ENCODE data around the gene KIAA0930. TPM values are rescaled to one million over a fixed set of nuclear protein-coding genes. Genes with fewer than 3 reads are reported as not detected.
"Not testable (repeated sequence)": the region's sequence is repeated elsewhere in the genome, so short reads cannot be mapped to it uniquely, and the experiment has no call there.

The KIAA0930 gene
- total RNA-seq, 1 donor from 2014 or later: 45.5 TPM

- Mint-ChIP-seq H3K4me3 (no peak overlapping the region), H3K9me3 (no peaks in the 10 kb centered on the region), H3K4me1 (ENCODE audit: low read depth) (no peaks in the 10 kb centered on the region), H3K27me3 (ENCODE audit: insufficient read depth) (no peaks in the 10 kb centered on the region), H3K27ac (no peak overlapping the region), H3K36me3 (ENCODE audit: low read depth) (no peaks in the 10 kb centered on the region)
- intact Hi-C loops (cut with micrococcal nuclease): no loop called here
- no peak for DNase-seq (ENCODE audit: low spot score)
These were observed 45.1 kb downstream of the KIAA0930 start for GRCh38 chr22:45195616-45196015.

GRCh38 chr22:45194686-45195085, 46.0 kb downstream of the KIAA0930 start:
- Mint-ChIP-seq H3K4me3 (no peak overlapping the region), H3K9me3 (no peaks in the 10 kb centered on the region), H3K27ac (no peak overlapping the region), H3K27me3 (ENCODE audit: insufficient read depth) (no peaks in the 10 kb centered on the region), H3K36me3 (ENCODE audit: low read depth) (no peaks in the 10 kb centered on the region), H3K4me1 (ENCODE audit: low read depth) (no peaks in the 10 kb centered on the region)
- DNase-seq (ENCODE audit: low spot score): no peak
- intact Hi-C loops (cut with micrococcal nuclease): no loop called here

GRCh38 chr22:45192701-45193187, 48.0 kb downstream of the KIAA0930 start:
- Mint-ChIP-seq H3K4me3 (no peak overlapping the region), H3K36me3 (ENCODE audit: low read depth) (peaks cover 5% of the 10 kb centered on the region), H3K4me1 (ENCODE audit: low read depth) (no peaks in the 10 kb centered on the region), H3K27me3 (ENCODE audit: insufficient read depth) (no peaks in the 10 kb centered on the region), H3K27ac (no peak overlapping the region), H3K9me3 (no peaks in the 10 kb centered on the region)
- DNase-seq (ENCODE audit: low spot score): no peak
- intact Hi-C loops (cut with micrococcal nuclease): loop anchor here (2.0 kb wide), 1 partner anchor 26 kb away; no protein-coding TSS in a partner anchor

GRCh38 chr22:45191746-45192145, 48.9 kb downstream of the KIAA0930 start:
- H3K27me3 Mint-ChIP-seq (ENCODE audit: insufficient read depth); H3K36me3 Mint-ChIP-seq (ENCODE audit: low read depth); H3K4me1 Mint-ChIP-seq (ENCODE audit: low read depth); H3K9me3 Mint-ChIP-seq; DNase-seq (ENCODE audit: low spot score); H3K4me3 Mint-ChIP-seq; H3K27ac Mint-ChIP-seq: not testable (repeated sequence)
- intact Hi-C loops (cut with micrococcal nuclease): loop anchor here (2.0 kb wide), 1 partner anchor 27 kb away; no protein-coding TSS in a partner anchor

- no peak overlapping the region for H3K4me3 Mint-ChIP-seq
These were observed 50.4 kb downstream of the KIAA0930 start for GRCh38 chr22:45190202-45190872.

GRCh38 chr22:45188779-45189178, 51.9 kb downstream of the KIAA0930 start:
- intact Hi-C loops (cut with micrococcal nuclease): no loop called here
- Mint-ChIP-seq H3K36me3 (ENCODE audit: low read depth) (peaks cover 25% of the 10 kb centered on the region), H3K4me1 (ENCODE audit: low read depth) (peaks cover 6% of the 10 kb centered on the region), H3K9me3 (no peaks in the 10 kb centered on the region), H3K27ac (no peak overlapping the region), H3K4me3 (no peak overlapping the region), H3K27me3 (ENCODE audit: insufficient read depth) (no peaks in the 10 kb centered on the region)
- no peak for DNase-seq (ENCODE audit: low spot score)

More at GRCh38 chr22:45190202-45190872, 50.4 kb downstream of the KIAA0930 start:
- Mint-ChIP-seq H3K4me1 (ENCODE audit: low read depth) (peaks cover 6% of the 10 kb centered on the region), H3K27me3 (ENCODE audit: insufficient read depth) (no peaks in the 10 kb centered on the region), H3K27ac (no peak overlapping the region), H3K36me3 (ENCODE audit: low read depth) (peaks cover 15% of the 10 kb centered on the region), H3K9me3 (no peaks in the 10 kb centered on the region)
- intact Hi-C loops (cut with micrococcal nuclease): no loop called here
- DNase-seq (ENCODE audit: low spot score): no peak

GRCh38 chr22:45187891-45188290, 52.8 kb downstream of the KIAA0930 start:
- no peak for DNase-seq (ENCODE audit: low spot score)
- intact Hi-C loops (cut with micrococcal nuclease): no loop called here
- Mint-ChIP-seq H3K36me3 (ENCODE audit: low read depth) (peaks cover 28% of the 10 kb centered on the region), H3K4me3 (no peak overlapping the region), H3K27ac (no peak overlapping the region), H3K4me1 (ENCODE audit: low read depth) (peaks cover 6% of the 10 kb centered on the region), H3K9me3 (no peaks in the 10 kb centered on the region), H3K27me3 (ENCODE audit: insufficient read depth) (no peaks in the 10 kb centered on the region)

- peaks cover 8% of the 10 kb centered on the region for H3K4me1 Mint-ChIP-seq (ENCODE audit: low read depth)
- DNase-seq (ENCODE audit: low spot score): no peak
- H3K9me3 Mint-ChIP-seq: no peaks in the 10 kb centered on the region
- intact Hi-C loops (cut with micrococcal nuclease): no loop called here
- H3K4me3 Mint-ChIP-seq: no peak overlapping the region
- H3K27me3 Mint-ChIP-seq (ENCODE audit: insufficient read depth): no peaks in the 10 kb centered on the region
- H3K27ac Mint-ChIP-seq: no peak overlapping the region
- H3K36me3 Mint-ChIP-seq (ENCODE audit: low read depth): peaks cover 36% of the 10 kb centered on the region
These were observed 54.8 kb downstream of the KIAA0930 start for GRCh38 chr22:45185718-45186514.

- intact Hi-C loops (cut with micrococcal nuclease): no loop called here
- Mint-ChIP-seq H3K27me3 (ENCODE audit: insufficient read depth) (no peaks in the 10 kb centered on the region), H3K27ac (no peak overlapping the region), H3K36me3 (ENCODE audit: low read depth) (peaks cover 49% of the 10 kb centered on the region), H3K4me1 (ENCODE audit: low read depth) (peaks cover 26% of the 10 kb centered on the region), H3K9me3 (no peaks in the 10 kb centered on the region), H3K4me3 (no peak overlapping the region)
- no peak for DNase-seq (ENCODE audit: low spot score)
These were observed 56.7 kb downstream of the KIAA0930 start for GRCh38 chr22:45183974-45184373.

GRCh38 chr22:45181766-45182165, 58.9 kb downstream of the KIAA0930 start:
- Mint-ChIP-seq H3K4me1 (ENCODE audit: low read depth) (peaks cover 36% of the 10 kb centered on the region), H3K9me3 (no peaks in the 10 kb centered on the region)

GRCh38 chr22:45181240-45181639, 59.5 kb downstream of the KIAA0930 start:
- Mint-ChIP-seq H3K27me3 (ENCODE audit: insufficient read depth) (no peaks in the 10 kb centered on the region), H3K9me3 (no peaks in the 10 kb centered on the region), H3K4me1 (ENCODE audit: low read depth) (peaks cover 41% of the 10 kb centered on the region), H3K27ac (no peak overlapping the region), H3K4me3 (no peak overlapping the region), H3K36me3 (ENCODE audit: low read depth) (peaks cover 62% of the 10 kb centered on the region)
- intact Hi-C loops (cut with micrococcal nuclease): no loop called here
- DNase-seq (ENCODE audit: low spot score): no peak

More at GRCh38 chr22:45181766-45182165, 58.9 kb downstream of the KIAA0930 start:
- no peak for DNase-seq (ENCODE audit: low spot score)
- no peak overlapping the region for H3K4me3 Mint-ChIP-seq
- peaks cover 58% of the 10 kb centered on the region for H3K36me3 Mint-ChIP-seq (ENCODE audit: low read depth)
- intact Hi-C loops (cut with micrococcal nuclease): no loop called here
- no peak overlapping the region for H3K27ac Mint-ChIP-seq
- no peaks in the 10 kb centered on the region for H3K27me3 Mint-ChIP-seq (ENCODE audit: insufficient read depth)

GRCh38 chr22:45180146-45180679, 60.5 kb downstream of the KIAA0930 start:
- H3K9me3 Mint-ChIP-seq: no peaks in the 10 kb centered on the region
- H3K36me3 Mint-ChIP-seq (ENCODE audit: low read depth): peaks cover 62% of the 10 kb centered on the region
- H3K27me3 Mint-ChIP-seq (ENCODE audit: insufficient read depth): no peaks in the 10 kb centered on the region
- no peak for DNase-seq (ENCODE audit: low spot score)
- intact Hi-C loops (cut with micrococcal nuclease): no loop called here
- peaks cover 46% of the 10 kb centered on the region for H3K4me1 Mint-ChIP-seq (ENCODE audit: low read depth)
- no peak overlapping the region for H3K27ac Mint-ChIP-seq
- no peak overlapping the region for H3K4me3 Mint-ChIP-seq
